ENCODE data around the gene PLCH2.

Gene PLCH2

GRCh38 chr1:2532485-2533160 is 56.5 kb downstream of the PLCH2 start:
- DNase-seq, result no peak

- no peak for DNase-seq
Observed at GRCh38 chr1:2533365-2533764, 57.3 kb downstream of the PLCH2 start.

GRCh38 chr1:2534315-2534686 is 58.2 kb downstream of the PLCH2 start:
- no peak for DNase-seq

GRCh38 chr1:2534687-2535441 is 58.8 kb downstream of the PLCH2 start:
- DNase-seq, result no peak

- no peak for DNase-seq
Observed at GRCh38 chr1:2535455-2535854, 59.4 kb downstream of the PLCH2 start.

- DNase-seq, result no peak
Observed at GRCh38 chr1:2535981-2536380, 59.9 kb downstream of the PLCH2 start.

GRCh38 chr1:2537784-2538115 is 61.7 kb downstream of the PLCH2 start:
- no peak for DNase-seq

- DNase-seq, result no peak
Observed at GRCh38 chr1:2538376-2538775, 62.3 kb downstream of the PLCH2 start.

- no peak for DNase-seq
Observed at GRCh38 chr1:2538872-2539271, 62.8 kb downstream of the PLCH2 start.

- peak; percentile 57 to 59 for DNase-seq
Observed at GRCh38 chr1:2539312-2539907, 63.3 kb downstream of the PLCH2 start.

- no peak for DNase-seq
Observed at GRCh38 chr1:2540816-2541492, 64.9 kb downstream of the PLCH2 start.

- DNase-seq, result no peak
Observed at GRCh38 chr1:2541619-2542245, 65.6 kb downstream of the PLCH2 start.

GRCh38 chr1:2542246-2542915 is 66.3 kb downstream of the PLCH2 start:
- DNase-seq, result no peak

GRCh38 chr1:2543543-2544092 is 67.5 kb downstream of the PLCH2 start:
- DNase-seq, result no peak

GRCh38 chr1:2544093-2544874 is 68.2 kb downstream of the PLCH2 start:
- DNase-seq, result no peak

GRCh38 chr1:2544875-2545640 is 69.0 kb downstream of the PLCH2 start:
- no peak for DNase-seq

- DNase-seq, result peak; percentile 85 to 90
Observed at GRCh38 chr1:2545754-2546514, 69.8 kb downstream of the PLCH2 start.

GRCh38 chr1:2546515-2547209 is 70.6 kb downstream of the PLCH2 start:
- peak; percentile 87 to 89 for DNase-seq
